Cardiac fibroblast (primary cell): ENCODE data around the gene SH2D2A.
"Not testable (repeated sequence)": the region's sequence is repeated elsewhere in the genome, so short reads cannot be mapped to it uniquely, and the experiment has no call there.

Source experiments
- DNase-seq, 2 donors: peaks; one replicate each; pipeline versions ENCODE4 v3.0.0 to v3.0.0-alpha.2; 2010; ENCODE audit warnings: low read depth in 2 of 2
- H3K4me3 ChIP-seq, 2 donors: replicated peaks in 1 of 2; 1 replicate in 1 of 2; 2 replicates in 1 of 2; pipeline ENCODE4 v1.5.1; 2011; ENCODE audit warnings: low read depth in 2 of 2, low read length in 2 of 2, mild to moderate bottlenecking in 2 of 2, moderate library complexity in 1 of 2
- TF ChIP-seq, protein P1 (sequence below): IDR thresholded peaks from one replicate; pipeline ENCODE4 v1.5.1; 2011; ENCODE audit warnings: low read depth, mild to moderate bottlenecking, low read length, inconsistent platforms

The SH2D2A gene

DNA sequence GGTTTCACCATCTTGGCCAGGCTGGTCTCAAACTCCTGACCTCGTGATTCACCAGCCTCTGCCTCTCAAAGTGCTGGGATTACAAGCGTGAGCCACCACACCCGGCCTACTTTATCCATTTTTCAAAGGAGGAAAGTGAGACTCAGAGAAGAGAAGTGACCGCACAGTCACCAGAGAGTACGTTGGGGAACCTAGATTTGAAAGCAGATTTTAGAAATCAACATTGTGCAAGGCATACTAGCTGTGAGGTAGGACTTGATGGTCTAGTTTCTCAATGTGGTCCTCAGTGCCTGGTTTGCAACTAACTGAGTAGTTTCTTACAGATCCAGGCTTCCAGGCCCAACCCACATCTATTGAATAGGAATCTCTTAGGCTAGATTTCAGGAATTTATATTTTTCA is 51.0 kb downstream of the SH2D2A start:
- H3K4me3 ChIP-seq = no peak overlapping the region
- TF ChIP-seq, protein P1, sequence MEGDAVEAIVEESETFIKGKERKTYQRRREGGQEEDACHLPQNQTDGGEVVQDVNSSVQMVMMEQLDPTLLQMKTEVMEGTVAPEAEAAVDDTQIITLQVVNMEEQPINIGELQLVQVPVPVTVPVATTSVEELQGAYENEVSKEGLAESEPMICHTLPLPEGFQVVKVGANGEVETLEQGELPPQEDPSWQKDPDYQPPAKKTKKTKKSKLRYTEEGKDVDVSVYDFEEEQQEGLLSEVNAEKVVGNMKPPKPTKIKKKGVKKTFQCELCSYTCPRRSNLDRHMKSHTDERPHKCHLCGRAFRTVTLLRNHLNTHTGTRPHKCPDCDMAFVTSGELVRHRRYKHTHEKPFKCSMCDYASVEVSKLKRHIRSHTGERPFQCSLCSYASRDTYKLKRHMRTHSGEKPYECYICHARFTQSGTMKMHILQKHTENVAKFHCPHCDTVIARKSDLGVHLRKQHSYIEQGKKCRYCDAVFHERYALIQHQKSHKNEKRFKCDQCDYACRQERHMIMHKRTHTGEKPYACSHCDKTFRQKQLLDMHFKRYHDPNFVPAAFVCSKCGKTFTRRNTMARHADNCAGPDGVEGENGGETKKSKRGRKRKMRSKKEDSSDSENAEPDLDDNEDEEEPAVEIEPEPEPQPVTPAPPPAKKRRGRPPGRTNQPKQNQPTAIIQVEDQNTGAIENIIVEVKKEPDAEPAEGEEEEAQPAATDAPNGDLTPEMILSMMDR = no peak
- no peak for DNase-seq

DNA sequence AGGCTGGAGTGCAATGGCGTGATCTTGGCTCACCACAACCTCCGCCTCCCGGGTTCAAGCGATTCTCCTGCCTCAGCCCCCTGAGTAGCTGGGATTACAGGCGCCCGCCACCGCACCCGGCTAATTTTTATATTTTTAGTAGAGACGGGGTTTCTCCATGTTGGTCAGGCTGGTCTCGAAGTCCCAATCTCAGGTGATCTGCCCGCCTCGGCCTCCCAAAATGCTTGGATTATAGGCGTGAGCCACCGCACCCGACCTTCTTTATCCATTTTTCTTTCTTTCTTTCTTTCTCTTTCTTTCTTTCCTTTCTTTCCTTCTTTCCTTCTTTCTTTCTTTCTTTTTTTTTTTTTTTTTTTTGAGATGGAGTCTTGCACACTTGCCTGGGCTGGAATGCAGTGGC is 51.5 kb downstream of the SH2D2A start:
- not testable (repeated sequence) for DNase-seq, H3K4me3 ChIP-seq

- H3K4me3 ChIP-seq = no peak overlapping the region
- DNase-seq = no peak
- TF ChIP-seq, protein P1 = no peak
These were observed 55.9 kb downstream of the SH2D2A start for GRCh38 chr1:156760796-156761104.

GRCh38 chr1:156760092-156760795 is 56.4 kb downstream of the SH2D2A start:
- H3K4me3 ChIP-seq = no peak overlapping the region
- no peak for DNase-seq
- TF ChIP-seq, protein P1 = no peak

GRCh38 chr1:156757572-156758253 is 58.9 kb downstream of the SH2D2A start:
- not testable (repeated sequence) for H3K4me3 ChIP-seq, DNase-seq

- H3K4me3 ChIP-seq = no peak overlapping the region
- DNase-seq = no peak
- TF ChIP-seq, protein P1 = no peak
These were observed 60.3 kb downstream of the SH2D2A start for GRCh38 chr1:156756355-156756754.
